DMS153 (cell line): ENCODE measurements around the gene IRF1.
"Not testable (repeated sequence)": the region's sequence is repeated elsewhere in the genome, so short reads cannot be mapped to it uniquely, and the experiment has no call there.

ENCODE experiments used
- DNase-seq: peaks from one replicate; lab custom pipeline; 2025; lab: John Stamatoyannopoulos, UW

IRF1 gene

DNA sequence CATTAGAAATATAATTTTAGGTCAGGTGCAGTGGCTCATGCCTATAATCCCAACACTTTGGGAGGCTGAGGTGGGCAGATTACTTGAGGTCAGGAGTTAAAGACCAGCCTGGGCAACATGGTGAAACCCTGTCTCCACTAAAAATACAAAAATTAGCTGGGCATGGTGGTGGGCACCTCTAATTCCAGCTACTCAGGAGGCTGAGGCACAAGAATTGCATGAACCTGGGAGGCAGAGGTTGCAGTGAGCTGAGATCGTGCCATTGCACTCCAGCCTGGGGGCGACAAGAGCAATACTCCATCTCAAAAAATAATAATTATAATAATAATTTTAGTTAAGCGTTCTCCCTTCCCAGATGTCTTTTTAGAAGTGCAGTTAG, 52.3 kb downstream of the IRF1 start:
- DNase-seq = not testable (repeated sequence)

DNA sequence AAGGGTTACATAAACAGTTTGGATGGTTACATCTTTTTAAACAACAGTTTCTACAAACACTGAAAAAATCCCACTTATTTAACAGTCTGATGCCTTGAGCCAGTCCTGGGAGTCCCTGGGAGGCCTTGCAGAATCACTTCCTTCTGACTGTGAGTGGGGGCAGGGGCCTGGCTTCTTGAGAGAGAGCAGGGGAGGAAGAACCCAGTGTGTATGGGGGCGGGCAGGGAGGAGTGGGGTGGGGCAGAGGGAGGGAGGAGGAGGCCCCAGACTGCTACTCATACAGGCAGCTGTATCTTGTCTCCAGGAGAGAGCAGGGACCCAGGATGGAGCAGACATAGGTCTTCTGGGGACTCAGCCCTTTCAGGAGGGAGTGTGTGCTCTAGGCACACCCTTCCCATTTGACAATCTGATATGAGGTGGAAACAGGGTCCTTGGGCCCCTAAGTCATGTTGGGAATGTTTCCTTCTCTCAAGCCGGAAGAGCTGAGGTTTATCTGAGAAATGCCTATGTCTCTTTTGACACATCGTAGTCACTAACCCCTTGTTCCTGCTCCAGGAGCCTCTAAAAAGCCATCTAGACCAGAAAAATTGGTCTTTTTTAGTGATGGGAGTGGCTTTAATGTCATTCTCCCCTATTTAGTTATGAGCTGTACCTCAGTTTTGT, 52.8 kb downstream of the IRF1 start:
- DNase-seq = no peak

DNA sequence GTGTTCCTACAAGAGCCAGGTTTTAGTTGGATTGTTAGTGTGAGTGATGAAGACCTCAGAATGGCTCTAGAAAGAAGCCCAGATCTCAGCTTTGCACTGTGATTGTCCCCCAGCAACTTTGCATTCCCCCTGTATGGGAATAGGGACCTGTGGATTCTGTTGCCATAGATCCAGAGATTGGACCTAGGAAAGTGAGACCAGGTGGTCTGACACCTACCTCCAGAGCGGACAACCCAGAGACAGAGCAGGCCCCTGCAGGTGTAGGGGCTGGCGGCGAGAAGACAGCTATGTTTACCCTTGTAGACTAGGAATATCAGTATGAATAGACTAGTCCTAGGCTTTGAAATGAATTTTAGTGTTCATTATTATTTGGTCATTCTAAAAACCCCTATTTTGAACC, 53.6 kb downstream of the IRF1 start:
- no peak for DNase-seq

DNA sequence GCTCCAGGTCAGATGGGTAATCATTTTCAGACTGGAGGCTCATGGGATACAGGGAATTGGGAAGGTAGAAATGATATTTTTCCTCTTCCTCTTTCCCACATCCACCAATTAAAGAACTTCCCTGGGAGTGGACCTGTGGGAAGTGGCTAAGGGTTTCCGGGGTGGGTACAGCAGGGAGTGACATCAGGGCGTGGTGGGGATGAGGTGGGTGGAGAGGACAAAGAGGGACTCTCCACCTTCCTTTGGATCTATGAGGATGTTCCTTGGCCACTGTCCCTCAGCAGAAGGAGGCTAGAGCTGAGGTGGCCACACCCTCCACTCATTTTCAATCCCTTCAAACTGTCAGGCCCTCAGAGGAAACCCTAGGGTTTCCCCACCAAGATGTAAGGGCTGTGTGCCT, 54.7 kb downstream of the IRF1 start:
- no peak for DNase-seq

DNA sequence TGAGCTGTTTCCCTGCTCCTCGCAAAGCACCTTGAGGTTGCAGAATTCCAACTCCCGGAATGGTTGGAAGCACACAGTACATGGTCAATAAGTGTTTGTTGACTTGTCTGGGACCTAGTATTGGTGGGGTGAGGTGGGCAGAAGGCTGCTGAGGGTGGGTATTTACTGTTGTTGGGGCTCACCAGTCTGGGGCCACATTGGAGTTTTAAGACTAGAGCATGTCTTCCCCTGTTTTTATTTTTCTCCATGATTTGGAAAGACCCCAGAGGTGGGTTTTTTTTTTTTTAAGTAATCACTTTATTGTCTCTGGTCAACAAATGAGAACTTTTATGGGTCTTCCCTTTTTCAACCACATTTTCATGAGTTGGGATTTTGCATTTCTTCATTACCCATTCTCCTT, 55.1 kb downstream of the IRF1 start:
- no peak for DNase-seq

DNA sequence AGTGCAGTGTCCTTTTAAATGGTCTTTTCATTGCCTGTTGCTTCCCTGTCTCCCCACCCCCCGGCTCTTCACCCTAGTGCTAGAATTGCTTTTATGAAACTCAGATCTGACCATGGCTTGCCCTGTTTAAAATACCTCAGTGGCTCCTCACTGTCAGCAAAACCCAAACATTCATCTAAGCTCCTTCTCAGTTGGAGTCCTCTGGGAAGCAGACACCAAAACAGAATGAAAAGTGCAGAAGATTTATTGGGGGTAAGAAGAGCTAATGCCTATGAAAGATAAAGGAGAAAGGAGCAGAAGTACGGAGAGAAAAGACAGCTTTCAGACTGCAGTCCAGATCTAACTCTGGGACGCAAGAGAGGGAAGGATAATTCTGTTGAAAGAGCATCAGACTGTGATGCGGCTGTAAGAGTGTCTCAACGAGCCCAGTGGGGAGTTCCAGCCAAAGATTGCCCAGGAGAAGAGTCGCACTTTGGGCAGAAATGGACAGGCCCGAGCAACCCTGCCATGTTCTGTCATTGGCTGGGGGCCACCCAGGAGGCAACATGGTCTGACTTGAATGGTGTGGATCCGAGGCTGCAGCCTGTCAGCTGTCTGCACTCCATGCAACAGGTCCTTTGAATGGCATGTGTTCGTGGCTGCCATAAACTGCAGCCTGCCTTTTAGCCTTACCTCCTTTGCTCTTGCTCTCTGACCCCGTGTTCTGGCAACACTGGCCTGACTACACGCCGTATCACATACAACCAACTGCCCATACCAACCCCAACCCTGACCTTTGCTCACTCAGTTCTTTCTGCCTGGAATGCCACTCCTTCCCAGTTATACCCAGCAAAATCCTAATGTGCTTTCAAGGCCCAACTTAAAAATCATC, 55.9 kb downstream of the IRF1 start:
- DNase-seq = no peak

DNA sequence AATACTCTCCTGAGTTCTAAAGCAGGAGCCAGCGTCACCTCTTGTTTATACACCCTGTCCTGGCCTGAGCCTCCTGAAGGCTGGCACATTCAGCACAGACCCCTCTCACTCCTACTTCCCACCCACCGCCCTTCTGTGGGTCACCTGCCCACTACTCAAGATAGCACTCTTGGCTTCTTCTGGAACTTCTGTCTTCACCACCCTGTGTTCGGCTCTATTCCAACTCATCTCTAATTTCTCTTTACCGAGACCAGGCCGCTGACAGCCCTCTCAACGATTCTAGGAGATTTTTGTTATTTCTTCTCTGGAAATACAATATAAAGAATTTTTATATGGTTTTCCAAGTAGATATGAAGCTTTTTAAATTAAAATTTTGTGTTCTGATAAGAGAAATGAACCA, 57.4 kb downstream of the IRF1 start:
- DNase-seq = no peak

DNA sequence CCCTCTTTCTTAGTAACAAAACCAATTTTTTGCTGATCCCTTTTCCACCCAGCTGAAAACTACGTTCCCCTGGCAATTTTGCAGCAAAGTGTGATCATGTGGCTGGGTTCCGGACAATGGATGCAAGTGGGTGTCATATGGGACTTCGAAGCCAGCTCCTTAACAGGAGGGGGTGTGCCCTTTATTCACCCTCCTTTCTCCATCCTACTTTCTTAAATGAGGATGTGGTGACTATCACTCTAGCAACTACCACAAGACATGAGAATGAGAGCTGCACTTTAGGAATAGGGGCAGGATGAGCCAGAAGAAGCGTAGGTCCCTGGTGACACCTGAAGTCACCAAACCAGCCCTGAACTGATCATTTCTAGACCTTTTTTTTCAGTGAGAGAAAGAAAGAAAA, 58.9 kb downstream of the IRF1 start:
- no peak for DNase-seq
